CD4-positive, alpha-beta T cell (primary cell): ENCODE data around the gene KIAA1210. TPM values are rescaled to one million over a fixed set of nuclear protein-coding genes. Genes with fewer than 3 reads are reported as not detected.

Experiments
- ATAC-seq: fragments of 200-7000 bp; cut with Tn5 transposase; one replicate; pipeline ENCODE4 v1.10.0; 2022; ENCODE audit warnings: mild to moderate bottlenecking; ENCODE audit not compliant: poor library complexity
- CTCF ChIA-PET: fragments of 350-600 bp; sonication (Branson Sonifier 250); formaldehyde crosslinking; loops from one replicate; lab custom pipeline; 2021; ENCODE audit warnings: antibody characterized with exemption, inconsistent platforms; lab: Charles Lee
- POLR2A ChIA-PET: fragments of 350-600 bp; sonication (Branson Sonifier 250); formaldehyde crosslinking; loops from one replicate; lab custom pipeline; 2021; ENCODE audit warnings: antibody characterized with exemption, inconsistent platforms; lab: Charles Lee
- DNase-seq, 14 experiments: peaks; one replicate each; pipeline ENCODE4 v3.0.0-alpha.2; 2013 to 2020; ENCODE audit warnings: mixed read lengths in 2 of 14
- H3K27ac ChIP-seq, 2 donors: one replicate each; pipeline versions ENCODE4 v1.5.1 to v1.7.0; 2013; ENCODE audit warnings: low read length in 2 of 2, low read depth in 1 of 2, mild to moderate bottlenecking in 1 of 2
- H3K27me3 ChIP-seq, 2 experiments: 1 replicate in 1 of 2; 2 replicates in 1 of 2; pipeline versions ENCODE4 v1.6.1 to v1.7.0; 2013; ENCODE audit warnings: low read length in 2 of 2, control low read depth in 1 of 2, mild to moderate bottlenecking in 1 of 2, moderate library complexity in 1 of 2; ENCODE audit not compliant: insufficient read depth in 2 of 2, control insufficient read depth in 1 of 2
- H3K36me3 ChIP-seq: one replicate; pipeline ENCODE4 v1.6.1; 2013; ENCODE audit warnings: low read length, control low read depth; ENCODE audit not compliant: insufficient read depth
- H3K4me1 ChIP-seq: one replicate; pipeline ENCODE4 v1.6.1; 2013; ENCODE audit warnings: low read length, control low read depth; ENCODE audit not compliant: insufficient read depth
- H3K4me3 ChIP-seq: one replicate; pipeline ENCODE4 v1.5.1; 2013; ENCODE audit warnings: mild to moderate bottlenecking, low read length, moderate library complexity
- H3K9me3 ChIP-seq, 2 experiments: 1 replicate in 1 of 2; 2 replicates in 1 of 2; pipeline versions ENCODE4 v1.6.1 to v1.7.0; 2013; ENCODE audit warnings: low read length in 2 of 2, mild to moderate bottlenecking in 2 of 2, control low read depth in 1 of 2, moderate library complexity in 1 of 2; ENCODE audit not compliant: control insufficient read depth in 1 of 2, insufficient read depth in 1 of 2
- H3K27ac Mint-ChIP-seq: one replicate; pipeline ENCODE4 v1.8.0; 2020; ENCODE audit warnings: mixed read lengths
- H3K27me3 Mint-ChIP-seq: one replicate; pipeline ENCODE4 v1.8.0; 2021; ENCODE audit warnings: mixed read lengths
- H3K36me3 Mint-ChIP-seq: one replicate; pipeline ENCODE4 v1.8.0; 2021; ENCODE audit warnings: low read depth, mixed read lengths
- H3K4me1 Mint-ChIP-seq: one replicate; pipeline ENCODE4 v1.8.0; 2021; ENCODE audit warnings: low read depth, mixed read lengths
- H3K4me3 Mint-ChIP-seq: one replicate; pipeline ENCODE4 v1.8.0; 2020; ENCODE audit warnings: mild to moderate bottlenecking, mixed read lengths
- H3K9me3 Mint-ChIP-seq: one replicate; pipeline ENCODE4 v1.8.0; 2020; ENCODE audit warnings: mixed read lengths
- intact Hi-C, 2 experiments: fragments of 100-400 bp; cut with DNase I in 1 of 2; cut with micrococcal nuclease in 1 of 2; formaldehyde crosslinking; loops; one replicate each; pipeline versions ENCODE4 v1.15.1 to v1.9.0; 2023 to 2025; cut with DNase I, micrococcal nuclease
- total RNA-seq, 174 experiments: library from RNA in 2 of 174; stranded (reverse) in 2 of 174; gene quantifications; one replicate each; pipeline ENCODE4 v1.2.3 and lab custom pipeline; 2021 to 2026
- TF ChIP-seq, protein P1 (sequence below): fragments of 200-600 bp; IDR thresholded peaks from one replicate; pipeline ENCODE4 v1.8.0; 2022; ENCODE audit warnings: antibody characterized with exemption, mild to moderate bottlenecking

The KIAA1210 gene
- total RNA-seq, 2 experiments from 2014 or later, result not detected

GRCh38 chrX:119147486-119147885, 19.9 kb upstream of the KIAA1210 start:
- intact Hi-C loops, result no loop called here
- CTCF ChIA-PET, result no interaction called here
- H3K4me1 Mint-ChIP-seq, result no peaks in the 10 kb centered on the region
- no peak overlapping the region for H3K27ac ChIP-seq
- no peak overlapping the region for H3K4me3 ChIP-seq
- no peak for ATAC-seq
- TF ChIP-seq, protein P1, sequence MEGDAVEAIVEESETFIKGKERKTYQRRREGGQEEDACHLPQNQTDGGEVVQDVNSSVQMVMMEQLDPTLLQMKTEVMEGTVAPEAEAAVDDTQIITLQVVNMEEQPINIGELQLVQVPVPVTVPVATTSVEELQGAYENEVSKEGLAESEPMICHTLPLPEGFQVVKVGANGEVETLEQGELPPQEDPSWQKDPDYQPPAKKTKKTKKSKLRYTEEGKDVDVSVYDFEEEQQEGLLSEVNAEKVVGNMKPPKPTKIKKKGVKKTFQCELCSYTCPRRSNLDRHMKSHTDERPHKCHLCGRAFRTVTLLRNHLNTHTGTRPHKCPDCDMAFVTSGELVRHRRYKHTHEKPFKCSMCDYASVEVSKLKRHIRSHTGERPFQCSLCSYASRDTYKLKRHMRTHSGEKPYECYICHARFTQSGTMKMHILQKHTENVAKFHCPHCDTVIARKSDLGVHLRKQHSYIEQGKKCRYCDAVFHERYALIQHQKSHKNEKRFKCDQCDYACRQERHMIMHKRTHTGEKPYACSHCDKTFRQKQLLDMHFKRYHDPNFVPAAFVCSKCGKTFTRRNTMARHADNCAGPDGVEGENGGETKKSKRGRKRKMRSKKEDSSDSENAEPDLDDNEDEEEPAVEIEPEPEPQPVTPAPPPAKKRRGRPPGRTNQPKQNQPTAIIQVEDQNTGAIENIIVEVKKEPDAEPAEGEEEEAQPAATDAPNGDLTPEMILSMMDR, result no peak
- no peaks in the 10 kb centered on the region for H3K36me3 ChIP-seq
- H3K4me3 Mint-ChIP-seq, result no peak overlapping the region
- no peaks in the 10 kb centered on the region for H3K27me3 Mint-ChIP-seq
- no peaks in the 10 kb centered on the region for H3K9me3 Mint-ChIP-seq
- no peaks in the 10 kb centered on the region for H3K4me1 ChIP-seq
- H3K9me3 ChIP-seq, result no peaks in the 10 kb centered on the region
- no peak for DNase-seq
- no peaks in the 10 kb centered on the region for H3K27me3 ChIP-seq
- no peaks in the 10 kb centered on the region for H3K36me3 Mint-ChIP-seq
- no peak overlapping the region for H3K27ac Mint-ChIP-seq
- POLR2A ChIA-PET, result no interaction called here

DNA sequence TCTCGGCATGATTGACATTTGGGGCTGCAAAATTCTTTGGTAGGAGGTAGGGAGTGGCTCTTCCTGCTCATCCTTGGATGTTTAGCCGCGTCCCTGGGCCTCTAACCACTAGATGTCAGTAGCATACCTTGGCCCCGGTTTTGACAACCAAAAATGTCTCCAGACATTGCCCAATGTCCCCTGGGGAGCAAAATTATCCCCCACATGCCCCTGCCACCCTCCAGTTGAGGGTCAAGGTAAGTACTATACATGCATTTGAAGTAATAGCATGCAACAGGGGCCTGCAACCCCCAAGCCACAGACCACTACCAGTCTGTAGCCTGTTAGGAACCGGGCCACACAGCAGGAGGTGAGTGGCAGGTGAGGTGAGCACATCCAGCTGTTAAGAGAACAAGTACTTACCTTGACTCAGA, 17.6 kb upstream of the KIAA1210 start:
- Mint-ChIP-seq H3K27me3 (no peaks in the 10 kb centered on the region), H3K36me3 (no peaks in the 10 kb centered on the region), H3K9me3 (no peaks in the 10 kb centered on the region), H3K27ac (no peak overlapping the region), H3K4me1 (no peaks in the 10 kb centered on the region), H3K4me3 (no peak overlapping the region)
- ATAC-seq (no peak), DNase-seq (no peak)
- H3K27me3 ChIP-seq, result no peaks in the 10 kb centered on the region
- TF ChIP-seq, protein P1, result no peak
- no peak overlapping the region for H3K27ac ChIP-seq
- H3K9me3 ChIP-seq, result no peaks in the 10 kb centered on the region
- no peak overlapping the region for H3K4me3 ChIP-seq
- intact Hi-C loops, result no loop called here
- CTCF ChIA-PET, result no interaction called here
- no peaks in the 10 kb centered on the region for H3K36me3 ChIP-seq
- no peaks in the 10 kb centered on the region for H3K4me1 ChIP-seq
- POLR2A ChIA-PET, result no interaction called here

DNA sequence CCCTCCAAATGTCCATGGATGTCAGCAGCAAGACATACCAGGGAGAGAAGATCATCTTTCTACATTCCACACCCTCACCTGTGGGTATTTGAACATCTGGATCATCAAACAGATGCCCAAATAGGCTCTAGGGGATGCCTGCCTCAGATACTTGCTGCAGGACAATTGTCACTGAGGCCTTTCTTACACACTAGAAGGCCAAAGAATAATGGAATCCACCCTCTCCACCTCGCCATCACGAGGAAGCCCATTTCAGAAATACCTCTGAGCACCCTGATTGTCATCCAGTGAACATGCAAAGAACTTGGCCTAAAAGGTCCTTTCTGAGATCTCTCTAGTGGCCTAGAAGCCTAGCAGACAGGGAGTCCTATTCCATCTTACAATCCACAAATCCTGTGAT, 6.9 kb upstream of the KIAA1210 start:
- H3K27me3 ChIP-seq, result no peaks in the 10 kb centered on the region

More for the DNA sequence above, 6.9 kb upstream of the KIAA1210 start:
- TF ChIP-seq, protein P1, result no peak
- H3K27ac ChIP-seq, result no peak overlapping the region
- no peaks in the 10 kb centered on the region for H3K36me3 Mint-ChIP-seq
- intact Hi-C loops, result no loop called here
- no peaks in the 10 kb centered on the region for H3K9me3 ChIP-seq
- no peaks in the 10 kb centered on the region for H3K4me1 Mint-ChIP-seq
- ATAC-seq, result no peak
- ChIA-PET CTCF (no interaction called here), POLR2A (no interaction called here)
- no peaks in the 10 kb centered on the region for H3K36me3 ChIP-seq
- no peaks in the 10 kb centered on the region for H3K9me3 Mint-ChIP-seq
- H3K4me1 ChIP-seq, result no peaks in the 10 kb centered on the region
- H3K4me3 Mint-ChIP-seq, result no peak overlapping the region
- no peak overlapping the region for H3K4me3 ChIP-seq
- H3K27me3 Mint-ChIP-seq, result peaks cover 8% of the 10 kb centered on the region
- no peak for DNase-seq
- H3K27ac Mint-ChIP-seq, result no peak overlapping the region
